Stimulated activated CD4-positive, alpha-beta T cell treated with anti-CD3 and anti-CD28 coated beads, Interleukin-2, amount 100 ng/mL, for 24 hours (primary cell): ENCODE measurements around the gene CTIF.

Experiments used
- DNase-seq, 2 donors: peaks; one replicate each; pipeline ENCODE4 v3.0.0-alpha.2; 2020

Gene CTIF

DNA sequence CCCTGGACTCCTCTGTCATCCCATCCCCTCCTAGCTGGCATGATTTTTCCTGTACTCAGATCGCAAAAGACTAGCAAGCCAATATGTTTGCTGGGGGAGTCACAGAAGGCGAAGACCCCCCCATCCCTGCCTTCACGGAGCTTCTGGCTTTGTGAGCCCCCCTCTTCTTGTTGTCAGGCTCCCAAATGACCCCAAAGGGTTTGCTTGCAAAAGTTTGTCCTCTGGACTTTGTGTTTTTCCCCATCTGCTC lies 242.0 kb downstream of the CTIF start:
- no peak for DNase-seq

DNA sequence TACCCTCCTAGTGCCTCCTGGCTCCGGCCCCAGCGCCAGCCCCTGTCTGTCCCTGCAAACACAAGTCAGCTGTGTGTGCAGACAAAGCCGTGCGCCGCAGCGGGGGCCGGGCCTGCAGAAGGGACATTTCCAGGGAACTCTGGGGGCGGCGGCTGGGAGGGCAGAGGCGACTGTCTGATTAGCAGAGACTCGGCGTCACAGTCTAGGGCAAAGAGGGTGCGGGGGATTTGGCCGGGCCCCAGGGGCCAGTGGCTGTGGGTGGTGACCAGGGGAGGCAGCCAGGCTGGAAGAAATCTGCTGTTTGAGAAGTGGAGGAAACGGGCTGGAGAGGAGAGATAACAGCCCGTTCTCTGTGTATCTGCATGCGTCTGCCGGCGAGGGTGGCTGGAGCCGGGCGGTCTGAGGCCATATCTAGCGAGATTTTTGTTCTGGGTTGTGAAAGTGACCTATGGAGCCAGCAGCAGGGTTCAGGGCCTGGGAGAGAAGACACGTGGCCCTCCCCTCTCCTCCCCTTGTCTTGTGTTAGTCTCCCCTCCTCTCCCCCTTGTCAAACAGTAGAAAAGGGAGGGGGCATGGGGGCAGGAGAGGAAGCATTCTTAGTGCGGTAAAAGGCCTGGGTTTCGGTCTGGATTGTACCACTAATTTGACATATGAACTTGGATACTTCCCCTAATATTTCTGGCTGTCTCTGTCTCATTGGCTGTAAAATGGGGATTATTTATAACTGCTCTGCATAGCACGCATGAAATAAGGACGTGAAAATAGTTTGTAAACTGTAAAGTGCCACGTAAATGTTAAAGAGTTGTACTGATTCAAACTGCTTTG lies 242.5 kb downstream of the CTIF start:
- DNase-seq: no peak

GRCh38 chr18:48781988-48782363 lies 243.1 kb downstream of the CTIF start:
- no peak for DNase-seq

DNA sequence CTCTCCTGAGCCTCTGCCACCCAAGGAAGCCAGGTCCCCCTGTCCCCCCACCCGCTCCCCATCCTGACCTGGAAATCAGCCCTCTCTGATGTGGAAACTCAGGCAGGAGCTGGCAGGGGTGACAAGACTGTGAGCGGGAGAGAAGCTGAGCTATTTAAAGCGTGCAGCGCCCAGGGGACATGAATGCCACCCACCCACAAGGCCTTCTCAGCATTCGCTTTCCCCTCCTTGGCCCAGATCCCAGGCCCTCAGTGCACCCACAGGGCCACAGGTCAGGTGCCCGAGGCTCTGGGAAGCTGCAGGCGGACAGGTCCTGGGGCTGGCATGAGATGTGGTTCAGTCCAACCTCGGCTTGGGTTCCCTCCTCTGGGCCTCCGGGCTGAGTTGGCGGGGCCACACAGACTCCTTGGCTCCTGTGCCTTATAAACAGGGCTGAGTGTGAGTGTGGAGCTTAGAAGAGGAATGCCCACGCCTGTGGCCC lies 243.6 kb downstream of the CTIF start:
- no peak for DNase-seq

- no peak for DNase-seq
Observed at GRCh38 chr18:48783616-48784520, 245.0 kb downstream of the CTIF start.

DNA sequence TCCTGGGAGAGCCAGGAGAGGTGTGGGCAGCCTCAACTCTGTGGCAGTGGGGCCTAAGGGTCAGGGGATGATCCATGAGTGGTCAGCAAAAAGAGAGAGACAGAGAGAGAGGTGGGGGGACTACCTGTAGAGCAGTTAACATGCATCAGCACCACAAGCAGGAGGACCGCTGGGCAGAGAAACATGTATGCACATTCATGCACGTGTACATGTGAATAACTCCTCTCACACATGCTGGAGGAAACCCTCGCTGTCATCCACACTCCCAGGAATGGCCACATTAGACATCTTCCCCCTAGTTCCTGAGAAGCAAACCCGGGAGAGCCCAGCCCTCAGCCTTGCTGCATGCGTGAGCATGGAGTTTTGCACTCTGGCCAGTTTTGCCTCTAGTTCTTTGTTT lies 245.8 kb downstream of the CTIF start:
- DNase-seq: no peak

DNA sequence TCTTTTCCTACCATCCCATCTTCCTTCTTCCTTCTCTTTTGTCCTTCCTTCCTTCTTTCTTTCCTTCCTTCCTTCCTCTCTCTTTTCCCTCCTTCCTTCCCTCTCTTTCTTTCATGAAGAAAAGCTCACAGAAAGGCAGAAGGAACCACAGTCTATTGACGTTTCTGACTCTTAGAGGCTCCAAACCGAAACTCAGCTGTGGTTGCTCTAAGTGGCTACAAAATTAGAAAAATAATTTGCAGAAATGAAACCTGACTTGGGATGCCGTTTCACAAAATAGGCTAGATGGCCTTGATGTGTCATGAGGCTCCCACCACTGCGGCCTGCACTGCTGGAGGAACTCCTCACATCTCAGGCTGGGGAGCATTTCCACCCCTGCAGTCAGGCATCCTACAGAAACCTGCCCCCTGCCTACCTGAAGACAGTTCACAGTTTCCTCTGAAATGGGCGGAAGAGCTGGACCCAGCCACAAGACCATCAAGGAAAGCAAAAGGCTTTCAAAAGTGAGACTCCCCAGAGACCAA lies 246.3 kb downstream of the CTIF start:
- DNase-seq: peak in 1 of 2 donors; percentile 29

DNA sequence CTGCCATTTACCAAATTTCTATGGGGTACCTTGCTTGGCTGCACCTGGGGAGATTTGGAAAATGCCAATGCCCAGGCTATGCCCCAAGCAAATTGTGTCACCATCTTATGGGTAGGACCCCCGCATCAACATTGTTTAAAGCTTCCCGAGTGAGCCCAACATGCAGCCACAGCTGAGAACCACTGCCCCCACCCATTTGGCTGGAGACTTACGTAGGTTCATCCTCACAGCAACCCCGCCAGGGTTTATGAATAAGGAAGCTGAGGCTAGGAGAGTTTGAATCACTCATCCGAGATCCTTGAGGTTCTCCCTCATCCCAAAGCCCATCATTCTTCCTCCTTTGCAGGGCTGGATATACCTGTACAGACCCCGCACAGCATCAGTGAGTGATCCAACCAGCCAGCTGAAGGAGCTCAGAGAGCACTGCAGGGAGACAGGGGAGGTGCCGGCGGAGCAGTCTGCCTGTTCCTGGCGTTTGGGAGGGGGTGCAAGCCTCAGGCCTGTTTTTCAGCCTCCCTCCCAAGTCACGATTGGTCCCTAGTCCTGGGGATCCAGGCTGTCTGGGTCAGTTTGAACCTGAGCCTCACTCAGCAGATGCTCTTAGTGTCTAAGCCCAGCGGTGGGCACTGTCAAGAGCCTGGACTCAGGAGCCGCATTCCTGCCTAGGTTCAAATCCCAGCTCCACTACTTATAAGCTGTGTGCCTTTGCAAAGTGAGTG lies 247.1 kb downstream of the CTIF start:
- DNase-seq: no peak

DNA sequence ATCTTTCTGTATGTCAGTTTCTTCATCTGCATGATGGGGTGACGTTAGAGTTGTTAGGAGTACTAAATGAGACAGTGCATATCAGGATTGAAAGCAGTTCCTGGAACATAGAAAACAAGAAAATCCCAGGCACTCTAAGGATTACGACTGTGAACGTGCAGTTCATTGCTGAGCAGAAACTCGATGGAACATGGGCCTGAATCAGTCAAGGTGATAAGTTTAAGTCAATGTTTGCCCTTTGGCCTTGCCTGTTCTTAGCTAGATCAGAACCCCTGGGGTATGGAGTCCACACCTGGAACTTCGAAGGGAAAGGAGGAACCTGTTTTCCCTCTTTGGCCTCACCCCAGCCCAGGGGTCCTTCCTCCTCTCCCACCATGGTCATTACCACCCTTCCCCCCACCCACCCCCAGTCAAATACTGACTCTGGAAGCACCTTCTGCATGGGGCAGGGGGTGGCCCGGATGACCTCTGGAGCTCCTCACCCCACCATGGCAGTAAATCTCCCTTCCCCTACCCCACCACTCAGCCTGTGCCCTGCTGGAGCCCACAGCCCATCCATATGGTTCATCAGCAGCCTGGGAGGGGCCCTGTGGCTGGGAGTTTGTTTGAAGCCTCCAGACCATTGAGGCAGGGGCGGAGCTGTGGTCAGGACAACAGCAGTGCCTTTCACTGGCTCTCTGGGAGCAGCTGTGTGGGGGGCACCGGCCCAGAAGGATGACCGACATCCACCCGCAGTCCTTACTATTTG lies 247.8 kb downstream of the CTIF start:
- no peak for DNase-seq

GRCh38 chr18:48787203-48788151 lies 248.6 kb downstream of the CTIF start:
- no peak for DNase-seq

DNA sequence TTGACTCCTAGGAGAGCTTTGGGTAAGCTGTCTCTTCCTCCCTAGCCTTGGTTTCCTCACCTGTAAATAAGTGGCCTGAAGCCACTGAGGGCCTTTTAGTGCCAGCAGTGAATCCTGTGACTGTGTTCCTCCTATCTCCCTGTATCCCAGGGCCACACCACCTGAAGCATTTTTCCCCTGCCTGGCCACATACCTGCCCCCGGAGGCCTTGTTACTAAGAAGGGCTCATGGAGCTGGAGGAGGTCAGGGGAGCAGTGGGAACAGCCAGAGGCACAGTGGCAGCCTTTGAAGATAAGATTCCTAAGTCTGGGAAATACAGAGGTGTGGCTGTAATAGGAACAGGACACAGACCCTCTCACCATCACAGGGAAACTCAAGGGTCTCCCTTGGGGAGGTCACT lies 249.5 kb downstream of the CTIF start:
- no peak for DNase-seq

DNA sequence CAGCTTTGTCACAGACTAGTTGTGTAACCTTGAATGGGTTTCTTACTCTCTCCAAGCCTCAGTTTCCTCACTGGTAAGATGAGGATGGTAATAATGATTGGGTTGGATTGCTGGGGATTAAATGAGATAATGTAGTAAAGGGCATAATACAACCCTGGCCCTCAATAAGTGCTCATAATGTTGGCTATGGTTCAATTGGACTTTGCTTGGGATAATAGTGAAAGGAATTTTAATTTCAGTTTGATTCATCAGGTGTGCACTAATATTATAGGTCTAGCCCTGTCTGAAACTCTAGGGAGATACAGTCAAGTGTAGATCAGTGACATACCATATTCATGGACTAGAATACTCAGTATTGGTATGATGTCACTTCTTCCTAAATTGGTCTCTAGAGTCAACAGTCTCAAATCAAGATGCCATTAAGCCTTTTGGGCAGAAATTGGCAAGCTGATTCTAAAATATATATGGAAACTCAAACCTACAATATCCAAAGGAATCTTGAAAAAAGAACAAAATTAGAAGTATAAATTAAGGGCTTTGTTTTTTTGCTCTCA lies 250.5 kb downstream of the CTIF start:
- no peak for DNase-seq

- no peak for DNase-seq
Observed at GRCh38 chr18:48790226-48790863, 251.5 kb downstream of the CTIF start.

DNA sequence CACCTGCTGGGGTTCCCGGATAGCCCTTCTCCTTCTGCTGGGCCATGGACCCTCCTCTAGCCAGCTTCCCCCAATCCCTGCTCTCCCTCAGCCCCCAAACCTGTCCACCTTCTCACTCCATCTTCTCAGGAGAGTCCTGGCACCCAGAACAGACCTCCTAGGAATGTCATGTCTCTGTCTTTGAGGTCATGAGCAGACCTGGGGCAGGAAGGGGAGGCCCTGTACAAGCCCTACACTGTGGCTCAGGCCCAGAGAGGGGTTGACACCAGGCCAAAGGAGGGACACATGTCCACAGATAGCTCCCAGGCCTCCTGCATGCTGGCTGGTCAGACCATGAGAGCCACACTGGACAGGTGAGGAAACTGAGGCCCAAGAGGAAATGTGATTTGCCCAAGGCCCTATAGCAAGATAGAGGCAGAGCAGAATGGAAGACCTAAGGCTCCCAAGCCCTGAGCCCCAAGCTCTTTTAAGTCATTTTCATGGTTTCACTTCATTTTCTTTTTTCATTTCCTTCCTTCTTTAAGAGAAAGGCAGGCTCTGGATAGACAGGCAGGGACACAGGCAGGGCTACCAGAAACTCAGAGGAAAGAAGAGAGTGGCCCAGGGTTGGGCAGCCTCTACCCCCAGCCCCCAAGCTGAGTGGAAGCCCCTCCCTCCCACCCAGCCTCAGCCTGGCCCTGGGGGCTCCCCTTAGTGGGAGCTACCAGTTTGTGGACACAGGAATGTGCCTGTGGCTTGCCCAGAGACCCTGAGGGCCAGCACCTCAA lies 252.2 kb downstream of the CTIF start:
- no peak for DNase-seq

- no peak for DNase-seq
Observed at GRCh38 chr18:48791636-48792105, 252.8 kb downstream of the CTIF start.

- no peak for DNase-seq
Observed at GRCh38 chr18:48792141-48792540, 253.3 kb downstream of the CTIF start.

- DNase-seq: no peak
Observed at GRCh38 chr18:48792611-48793380, 254.0 kb downstream of the CTIF start.

GRCh38 chr18:48794251-48794970 lies 255.6 kb downstream of the CTIF start:
- no peak for DNase-seq
